Ectodermal cell (in vitro differentiated cells): ENCODE data around the gene MYH9.

ENCODE experiments used
- H3K27ac ChIP-seq: 2 replicates; pipeline ENCODE4 v1.7.0; 2013; ENCODE audit warnings: mild to moderate bottlenecking, low read depth, low read length; ENCODE audit not compliant: insufficient read depth, poor library complexity, severe bottlenecking
- H3K27me3 ChIP-seq: 2 replicates; pipeline ENCODE4 v1.7.0; 2013; ENCODE audit warnings: mild to moderate bottlenecking, low read length; ENCODE audit not compliant: insufficient read depth, control insufficient read depth, poor library complexity, severe bottlenecking
- H3K36me3 ChIP-seq: one replicate; pipeline ENCODE4 v1.7.0; 2013; ENCODE audit warnings: low read length; ENCODE audit not compliant: control insufficient read depth, insufficient read depth
- H3K4me1 ChIP-seq: one replicate; pipeline ENCODE4 v1.7.0; 2013; ENCODE audit warnings: low read length; ENCODE audit not compliant: control insufficient read depth, insufficient read depth
- H3K4me3 ChIP-seq: 2 replicates; pipeline ENCODE4 v1.7.0; 2013; ENCODE audit warnings: low read depth, low read length, control low read depth; ENCODE audit not compliant: insufficient read depth
- H3K9me3 ChIP-seq: 2 replicates; pipeline ENCODE4 v1.7.0; 2013; ENCODE audit warnings: mild to moderate bottlenecking, low read length, moderate library complexity; ENCODE audit not compliant: control insufficient read depth
- WGBS, 2 experiments: methylation state at CpG; one replicate each; pipeline ENCODE4 v1.1.7; 2013; ENCODE audit warnings: missing lambda C conversion rate in 2 of 2; 5-methylcytosine and 5-hydroxymethylcytosine counted together

MYH9 gene

DNA sequence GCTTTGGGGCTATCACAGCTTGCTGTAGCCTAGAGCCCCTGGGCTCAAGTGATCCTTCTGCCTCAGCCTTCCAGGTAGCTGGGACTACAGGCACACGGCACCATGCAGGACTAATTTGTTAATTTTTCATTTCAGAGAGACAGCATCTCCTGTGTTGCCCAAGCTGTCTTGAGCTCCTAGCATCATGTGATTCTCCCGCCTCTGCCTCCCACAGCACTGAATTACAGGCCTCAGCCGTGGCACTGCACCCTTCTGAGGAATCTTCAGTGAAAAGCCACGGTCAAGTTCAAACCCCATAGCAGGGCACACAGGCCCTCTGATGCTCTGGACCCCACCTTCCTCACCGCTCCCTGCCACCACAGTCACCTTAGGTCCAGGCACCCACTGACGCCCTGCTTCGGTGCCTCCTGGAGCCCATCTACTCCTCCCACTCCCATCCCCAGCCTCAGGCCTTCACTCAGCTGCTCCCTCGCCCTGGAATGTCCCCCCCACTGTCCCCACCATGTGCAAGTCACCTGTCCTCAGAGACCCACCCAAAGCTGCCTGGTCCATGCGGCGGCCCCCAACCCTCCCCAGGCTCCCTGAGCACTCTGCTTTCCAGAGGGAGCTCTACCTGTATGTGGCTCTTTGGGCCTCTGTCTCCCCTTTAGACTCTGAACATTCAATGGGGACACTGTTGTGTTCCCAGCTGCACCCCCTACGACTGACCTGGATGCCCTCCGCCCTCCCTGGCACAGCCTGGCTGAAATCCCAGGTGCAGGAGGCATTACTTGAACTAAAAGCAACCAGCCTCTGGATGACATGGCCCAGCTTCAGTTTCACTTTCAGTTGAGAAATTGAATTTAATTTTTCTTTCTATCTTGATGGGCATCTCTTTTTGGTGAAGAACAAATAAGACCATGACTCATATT lies 150.1 kb downstream of the MYH9 start:
- peaks cover 3% of the 10 kb centered on the region for H3K4me1 ChIP-seq
- no peaks in the 10 kb centered on the region for H3K27me3 ChIP-seq
- no peaks in the 10 kb centered on the region for H3K9me3 ChIP-seq
- H3K36me3 ChIP-seq, result no peaks in the 10 kb centered on the region
- 93 to 94% methylated on average over 12 of the region's 12 CpGs for WGBS, 2 experiments
- no peak overlapping the region for H3K4me3 ChIP-seq
- no peak overlapping the region for H3K27ac ChIP-seq

DNA sequence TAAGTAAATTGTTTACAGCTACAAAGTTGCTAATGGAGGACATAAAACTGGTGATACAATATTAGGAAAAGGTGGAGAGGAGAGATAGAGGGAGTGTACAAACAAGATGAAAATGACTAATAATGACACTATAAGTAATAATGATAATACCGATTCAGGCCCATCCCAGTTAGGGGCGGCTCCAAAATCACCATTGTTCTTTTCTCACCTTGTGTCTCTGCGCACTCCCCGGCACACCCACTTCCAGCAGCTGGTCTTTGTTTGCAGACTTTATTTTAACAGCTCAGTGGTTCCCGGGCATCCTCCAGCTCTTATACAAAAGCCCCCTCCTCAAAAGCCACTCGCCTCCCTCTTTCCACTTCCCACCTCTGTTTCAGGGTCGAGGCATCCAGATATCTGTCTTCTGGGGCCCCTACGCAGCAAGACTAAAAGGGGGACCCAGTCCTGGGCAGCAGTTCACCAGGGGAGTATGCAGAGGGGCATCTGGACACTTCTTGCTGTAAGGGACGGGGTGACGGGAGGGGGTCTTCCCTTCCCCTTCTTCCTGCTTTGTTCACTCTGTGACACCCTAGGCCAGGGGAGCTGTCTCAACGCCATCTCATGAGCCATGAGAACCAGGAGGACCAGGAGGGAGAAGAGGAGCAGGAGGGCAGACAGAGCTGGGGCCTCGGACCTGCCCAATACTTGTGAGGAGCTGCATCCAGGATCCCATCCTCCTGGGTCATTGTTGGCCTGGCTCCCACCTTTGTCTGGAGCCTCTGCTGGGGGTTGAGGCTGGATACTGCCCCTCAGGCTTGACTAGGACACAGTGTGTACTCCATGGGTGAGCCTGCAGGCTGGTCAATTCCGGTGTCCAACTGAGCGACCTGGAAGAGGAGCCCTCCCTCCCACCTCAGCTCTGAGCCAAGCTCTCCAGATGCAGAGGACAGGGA lies 151.1 kb downstream of the MYH9 start:
- no peaks in the 10 kb centered on the region for H3K27me3 ChIP-seq
- no peak overlapping the region for H3K4me3 ChIP-seq

DNA sequence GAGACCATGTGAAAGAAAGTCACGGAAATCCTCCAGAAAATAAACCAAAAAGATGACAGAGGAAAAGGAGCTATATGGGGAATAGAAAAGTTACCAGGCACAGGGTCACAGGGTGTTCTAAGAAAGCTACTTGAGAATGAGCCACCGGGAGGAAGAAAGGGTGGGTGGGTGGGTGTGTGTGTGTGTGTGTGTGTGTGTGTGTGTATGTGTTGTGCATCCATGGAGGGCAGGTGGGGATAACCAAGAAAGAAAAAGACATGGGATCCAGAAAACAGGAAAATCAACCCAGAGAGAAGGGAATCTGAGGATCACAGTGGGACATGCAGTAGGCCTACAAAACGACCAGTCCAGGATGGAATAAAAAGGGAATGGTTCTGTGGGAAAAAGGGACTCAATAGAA lies 152.2 kb downstream of the MYH9 start:
- 89 to 92% methylated on average over 3 of the region's 3 CpGs for WGBS, 2 experiments
- peaks cover 3% of the 10 kb centered on the region for H3K4me1 ChIP-seq
- no peak overlapping the region for H3K27ac ChIP-seq
- H3K27me3 ChIP-seq, result no peaks in the 10 kb centered on the region
- no peaks in the 10 kb centered on the region for H3K36me3 ChIP-seq
- no peak overlapping the region for H3K4me3 ChIP-seq
- H3K9me3 ChIP-seq, result no peaks in the 10 kb centered on the region

More for the DNA sequence above, 151.1 kb downstream of the MYH9 start:
- peaks cover 3% of the 10 kb centered on the region for H3K4me1 ChIP-seq
- 92 to 93% methylated on average over 14 of the region's 14 CpGs for WGBS, 2 experiments
- no peak overlapping the region for H3K27ac ChIP-seq
- H3K36me3 ChIP-seq, result no peaks in the 10 kb centered on the region
- no peaks in the 10 kb centered on the region for H3K9me3 ChIP-seq

DNA sequence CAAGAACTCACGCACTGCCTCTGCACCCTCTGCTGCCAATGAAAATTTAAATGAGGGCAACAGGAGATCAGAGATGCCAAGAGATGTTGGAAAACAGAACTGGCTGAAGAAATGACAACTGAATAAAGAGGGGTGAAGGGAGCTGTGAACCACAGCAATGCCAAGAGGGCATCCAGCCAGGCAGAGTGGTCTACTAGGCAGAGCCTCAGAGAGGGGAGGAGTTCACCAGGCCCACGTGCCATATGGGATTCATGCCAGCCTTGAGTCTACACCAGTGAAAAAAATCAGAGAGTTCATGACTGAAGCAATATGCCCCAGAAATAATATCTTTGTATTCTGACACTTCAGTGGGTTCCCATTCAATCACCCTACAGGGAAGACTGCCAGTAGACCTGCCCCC lies 152.8 kb downstream of the MYH9 start:
- Histone ChIP-seq H3K27ac (no peak overlapping the region), H3K36me3 (no peaks in the 10 kb centered on the region), H3K4me3 (no peak overlapping the region), H3K4me1 (peaks cover 3% of the 10 kb centered on the region), H3K27me3 (no peaks in the 10 kb centered on the region), H3K9me3 (no peaks in the 10 kb centered on the region)
- 87 to 95% methylated on average over 2 of the region's 2 CpGs for WGBS, 2 experiments

DNA sequence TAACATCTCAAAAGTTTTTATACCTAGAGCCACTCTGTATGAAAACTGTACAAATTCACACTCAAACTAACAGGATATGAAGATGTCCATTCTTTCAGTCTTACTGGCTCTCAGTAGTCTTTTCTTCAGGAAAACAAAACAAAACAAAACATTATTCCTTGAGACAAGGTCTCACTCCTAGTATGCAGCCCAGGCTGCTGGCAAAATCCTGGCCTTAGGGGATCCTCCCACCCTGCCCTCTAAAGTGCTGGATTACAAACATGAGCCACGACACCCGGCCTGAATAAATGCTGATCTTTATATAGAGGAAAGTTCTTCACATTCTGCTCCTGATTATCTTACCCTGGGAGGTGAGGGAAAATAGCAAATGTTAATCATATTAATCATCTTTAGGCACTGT lies 153.6 kb downstream of the MYH9 start:
- Histone ChIP-seq H3K36me3 (no peaks in the 10 kb centered on the region), H3K27me3 (no peaks in the 10 kb centered on the region), H3K4me1 (peaks cover 3% of the 10 kb centered on the region), H3K4me3 (no peak overlapping the region), H3K9me3 (no peaks in the 10 kb centered on the region), H3K27ac (no peak overlapping the region)
- WGBS, 2 experiments, result 87 to 100% methylated on average over 2 of the region's 2 CpGs

DNA sequence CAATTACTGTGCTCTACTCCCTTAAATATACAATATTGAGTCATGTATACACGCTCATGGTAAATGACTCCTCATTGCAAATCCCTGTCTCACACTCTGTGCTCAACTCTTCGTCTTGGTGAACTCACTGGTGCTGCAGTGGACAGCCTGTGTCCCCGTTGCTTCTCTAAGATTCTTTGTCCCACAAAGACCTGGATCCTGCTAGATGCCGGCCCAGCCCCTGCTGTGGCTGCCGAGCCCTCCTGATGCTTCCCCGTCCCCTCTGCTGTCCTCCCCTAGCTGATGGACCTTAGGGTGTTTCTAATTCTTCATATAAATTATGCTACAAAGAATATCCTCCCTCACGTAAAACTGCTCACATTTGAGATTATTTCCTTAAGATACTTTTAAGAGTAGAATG lies 154.0 kb downstream of the MYH9 start:
- Histone ChIP-seq H3K4me1 (peaks cover 1% of the 10 kb centered on the region), H3K9me3 (no peaks in the 10 kb centered on the region), H3K4me3 (no peak overlapping the region), H3K27me3 (no peaks in the 10 kb centered on the region), H3K27ac (no peak overlapping the region), H3K36me3 (no peaks in the 10 kb centered on the region)
- WGBS, 2 experiments, result 85 to 90% methylated on average over 6 of the region's 7 CpGs

DNA sequence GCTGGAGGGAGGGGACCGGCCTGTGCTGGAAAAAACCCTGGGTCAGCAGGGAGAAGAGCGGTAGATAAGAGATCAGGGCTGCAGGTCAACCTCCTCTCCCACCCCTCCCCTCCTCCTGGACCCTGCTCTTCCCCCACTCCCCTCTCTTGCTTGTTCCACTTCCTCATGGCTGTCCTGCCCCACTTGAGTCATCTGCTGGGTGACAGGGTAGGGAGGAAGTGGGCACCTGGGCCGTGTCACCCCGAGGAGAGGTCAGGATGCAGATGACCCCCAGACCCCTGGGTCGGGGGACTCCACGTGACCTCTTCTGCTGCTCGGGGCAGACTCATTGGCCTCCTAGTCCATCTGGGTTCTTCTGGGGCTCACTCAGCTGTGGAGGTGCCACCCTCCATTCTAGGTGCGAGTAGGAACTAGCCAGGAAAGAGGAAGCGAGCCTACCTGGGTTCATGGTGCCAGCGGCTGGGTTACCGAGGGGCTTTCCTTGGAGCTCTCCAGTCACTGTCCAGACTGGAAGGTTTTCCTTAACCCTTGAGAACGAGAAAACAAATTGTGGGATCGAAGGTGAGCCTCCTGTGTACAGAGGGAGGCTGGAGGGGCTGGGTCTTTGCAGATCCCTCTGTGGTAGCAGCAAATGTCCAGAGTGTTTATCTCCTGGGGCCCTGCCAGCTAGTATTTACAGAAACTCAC lies 154.9 kb downstream of the MYH9 start:
- Histone ChIP-seq H3K4me1 (no peaks in the 10 kb centered on the region), H3K9me3 (no peaks in the 10 kb centered on the region), H3K4me3 (no peak overlapping the region), H3K27ac (no peak overlapping the region), H3K27me3 (no peaks in the 10 kb centered on the region), H3K36me3 (no peaks in the 10 kb centered on the region)
- WGBS, 2 experiments, result 89 to 93% methylated on average over 13 of the region's 13 CpGs
